ENCODE data around the gene C19orf53.

Gene C19orf53

GRCh38 chr19:13795595-13796300, 21.5 kb downstream of the C19orf53 start:
- no peak for TF ChIP-seq CTCF (conservative IDR thresholded peaks at IDR 0.05; ENCODE audit: control insufficient read depth, insufficient read depth, low read depth, low read length)
- H3K4me3 ChIP-seq (ENCODE audit: control insufficient read depth, low read depth, low read length) = peak overlapping the region; percentile 70
- no peak for DNase-seq (ENCODE audit: low read depth)

- peak; percentile 97 for DNase-seq (ENCODE audit: low read depth)
- peak; percentile 42 for TF ChIP-seq CTCF (conservative IDR thresholded peaks at IDR 0.05; ENCODE audit: control insufficient read depth, insufficient read depth, low read depth, low read length)
- H3K4me3 ChIP-seq (ENCODE audit: control insufficient read depth, low read depth, low read length) = peak overlapping the region; percentile 70
Measured at GRCh38 chr19:13796301-13797057, 22.2 kb downstream of the C19orf53 start.

GRCh38 chr19:13797058-13797440, 22.8 kb downstream of the C19orf53 start:
- TF ChIP-seq CTCF (conservative IDR thresholded peaks at IDR 0.05; ENCODE audit: control insufficient read depth, insufficient read depth, low read depth, low read length) = no peak
- DNase-seq (ENCODE audit: low read depth) = no peak
- peak overlapping the region; percentile 70 for H3K4me3 ChIP-seq (ENCODE audit: control insufficient read depth, low read depth, low read length)

GRCh38 chr19:13797870-13798269, 23.6 kb downstream of the C19orf53 start:
- TF ChIP-seq CTCF (conservative IDR thresholded peaks at IDR 0.05; ENCODE audit: control insufficient read depth, insufficient read depth, low read depth, low read length) = no peak

GRCh38 chr19:13799669-13800068, 25.4 kb downstream of the C19orf53 start:
- DNase-seq (ENCODE audit: low read depth) = no peak
- H3K4me3 ChIP-seq (ENCODE audit: control insufficient read depth, low read depth, low read length) = no peak overlapping the region
- no peak for TF ChIP-seq CTCF (conservative IDR thresholded peaks at IDR 0.05; ENCODE audit: control insufficient read depth, insufficient read depth, low read depth, low read length)

More at GRCh38 chr19:13797870-13798269, 23.6 kb downstream of the C19orf53 start:
- peak; percentile 83 for DNase-seq (ENCODE audit: low read depth)
- H3K4me3 ChIP-seq (ENCODE audit: control insufficient read depth, low read depth, low read length) = no peak overlapping the region

- H3K4me3 ChIP-seq (ENCODE audit: control insufficient read depth, low read depth, low read length) = no peak overlapping the region
- no peak for DNase-seq (ENCODE audit: low read depth)
- no peak for TF ChIP-seq CTCF (conservative IDR thresholded peaks at IDR 0.05; ENCODE audit: control insufficient read depth, insufficient read depth, low read depth, low read length)
Measured at GRCh38 chr19:13803038-13803437, 28.8 kb downstream of the C19orf53 start.

Measured in fibroblast of mammary gland (primary cell).